Astrocyte of the spinal cord (primary cell): Measurements from ENCODE around the gene CMTM8.

ENCODE experiments used
- DNase-seq: peaks from one replicate; pipeline ENCODE4 v3.0.0; 2011; ENCODE audit warnings: low read depth, low spot score
- H3K4me3 ChIP-seq: 2 replicates; pipeline ENCODE4 v1.5.1; 2011; ENCODE audit warnings: low read depth, mild to moderate bottlenecking, low read length, moderate library complexity
- in situ Hi-C: cut with HindIII; loops from 2 replicates; pipeline ENCODE4 v1.10.0; 2017; ENCODE audit warnings: low sequenced_read_pairs
- TF ChIP-seq, protein P1 (sequence below): IDR thresholded peaks from 2 replicates; pipeline ENCODE4 v1.5.1; 2012; ENCODE audit warnings: low read depth, mild to moderate bottlenecking, low read length, inconsistent platforms

The CMTM8 gene

DNA sequence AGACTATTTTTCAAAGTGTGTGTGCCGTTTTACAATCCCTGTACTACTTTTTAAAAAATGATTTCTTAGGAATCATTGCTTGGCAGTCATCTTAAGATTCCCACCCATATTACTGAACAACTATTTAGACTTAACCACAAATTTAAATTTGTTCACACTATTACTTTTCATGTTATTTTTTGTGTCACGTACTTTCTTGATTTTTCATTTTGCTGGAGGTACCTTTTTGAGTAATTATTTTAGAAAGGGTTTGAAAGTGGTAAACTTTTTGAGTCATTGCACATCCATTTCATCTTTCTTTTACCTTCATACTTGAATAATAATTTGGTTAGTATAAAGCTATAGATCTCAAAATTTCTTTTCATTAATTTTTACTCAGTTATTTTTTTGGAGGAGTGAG lies 16.9 kb downstream of the CMTM8 start:
- no peak for DNase-seq
- TF ChIP-seq, protein P1, sequence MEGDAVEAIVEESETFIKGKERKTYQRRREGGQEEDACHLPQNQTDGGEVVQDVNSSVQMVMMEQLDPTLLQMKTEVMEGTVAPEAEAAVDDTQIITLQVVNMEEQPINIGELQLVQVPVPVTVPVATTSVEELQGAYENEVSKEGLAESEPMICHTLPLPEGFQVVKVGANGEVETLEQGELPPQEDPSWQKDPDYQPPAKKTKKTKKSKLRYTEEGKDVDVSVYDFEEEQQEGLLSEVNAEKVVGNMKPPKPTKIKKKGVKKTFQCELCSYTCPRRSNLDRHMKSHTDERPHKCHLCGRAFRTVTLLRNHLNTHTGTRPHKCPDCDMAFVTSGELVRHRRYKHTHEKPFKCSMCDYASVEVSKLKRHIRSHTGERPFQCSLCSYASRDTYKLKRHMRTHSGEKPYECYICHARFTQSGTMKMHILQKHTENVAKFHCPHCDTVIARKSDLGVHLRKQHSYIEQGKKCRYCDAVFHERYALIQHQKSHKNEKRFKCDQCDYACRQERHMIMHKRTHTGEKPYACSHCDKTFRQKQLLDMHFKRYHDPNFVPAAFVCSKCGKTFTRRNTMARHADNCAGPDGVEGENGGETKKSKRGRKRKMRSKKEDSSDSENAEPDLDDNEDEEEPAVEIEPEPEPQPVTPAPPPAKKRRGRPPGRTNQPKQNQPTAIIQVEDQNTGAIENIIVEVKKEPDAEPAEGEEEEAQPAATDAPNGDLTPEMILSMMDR = no peak
- no peak overlapping the region for H3K4me3 ChIP-seq
- in situ Hi-C loops = no loop called here

DNA sequence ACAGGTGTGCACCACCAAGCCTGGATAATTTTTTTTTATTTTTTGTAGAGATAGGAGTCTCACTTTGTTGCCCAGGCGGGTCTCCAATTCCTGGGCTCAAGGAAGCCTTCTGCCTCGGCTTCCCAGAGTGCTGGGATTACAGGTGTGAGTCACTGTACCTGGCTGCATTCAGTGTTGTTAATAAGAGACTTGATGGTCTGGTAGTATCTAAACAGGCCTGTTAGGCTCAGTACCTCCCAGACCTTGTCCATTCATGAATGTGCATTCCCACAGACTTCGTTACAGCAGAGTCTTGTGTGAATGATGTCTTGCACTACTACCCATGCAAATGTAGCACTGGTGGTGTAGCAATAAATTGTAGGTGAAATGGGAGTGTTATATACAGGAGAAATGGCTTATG lies 17.7 kb downstream of the CMTM8 start:
- H3K4me3 ChIP-seq = no peak overlapping the region
- TF ChIP-seq, protein P1 = no peak
- in situ Hi-C loops = no loop called here
- no peak for DNase-seq

DNA sequence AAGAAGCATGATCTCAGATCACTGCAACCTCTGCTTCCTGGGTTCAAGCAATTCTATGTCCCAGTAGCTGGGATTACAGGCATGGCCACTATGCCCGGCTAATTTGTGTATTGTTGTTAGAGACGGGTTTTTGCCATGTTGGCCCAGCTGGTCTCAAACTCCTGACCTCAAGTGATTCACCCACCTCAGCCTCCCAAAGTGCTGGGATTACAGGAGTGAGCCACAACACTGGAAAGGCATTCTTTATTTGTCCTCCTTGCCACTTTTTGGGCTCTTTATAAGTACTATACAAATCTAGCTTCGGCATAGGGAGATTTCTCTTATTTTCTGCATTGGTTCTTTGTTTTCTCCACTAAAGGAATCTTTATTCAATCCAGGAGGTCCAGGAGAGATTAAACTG lies 18.6 kb downstream of the CMTM8 start:
- in situ Hi-C loops = no loop called here
- DNase-seq = no peak
- H3K4me3 ChIP-seq = no peak overlapping the region
- TF ChIP-seq, protein P1 = no peak

DNA sequence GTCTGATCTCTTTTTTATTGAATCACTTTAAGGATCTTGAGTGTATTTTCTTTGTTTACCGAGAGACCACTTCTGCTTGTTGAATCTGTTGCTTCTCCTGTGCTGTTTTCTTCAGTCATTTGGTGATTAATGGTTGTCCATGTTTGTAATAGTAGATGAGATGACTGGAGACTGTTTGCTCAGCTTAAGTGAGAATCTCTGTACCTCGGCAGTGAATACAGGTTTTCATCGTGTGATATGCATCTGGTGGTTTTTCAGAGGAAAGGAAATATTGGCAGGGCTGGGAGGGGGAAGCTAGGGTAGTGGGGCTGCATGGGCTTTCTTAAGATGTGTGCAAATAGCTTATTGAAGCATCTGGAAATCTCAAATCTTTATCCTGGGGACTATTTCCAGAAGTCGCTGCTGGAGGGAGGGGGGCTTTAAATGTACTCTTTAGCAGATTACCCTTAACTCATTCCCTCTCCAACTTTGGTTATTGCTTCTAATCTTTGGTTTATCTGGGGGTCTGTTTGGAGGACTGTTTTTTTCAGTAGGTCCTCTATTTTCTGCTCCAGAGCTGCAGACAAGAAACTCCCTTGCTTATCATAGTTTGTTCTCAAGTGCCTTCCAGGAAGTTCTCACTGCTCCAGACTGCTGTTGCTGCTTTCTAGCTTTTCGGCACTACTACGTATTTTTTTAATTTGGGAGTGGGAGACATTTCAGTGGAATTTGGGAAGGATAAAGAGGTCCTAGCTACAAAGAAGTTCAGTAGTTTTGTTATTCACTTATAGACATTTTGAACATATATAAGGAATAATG lies 19.4 kb downstream of the CMTM8 start:
- H3K4me3 ChIP-seq = no peak overlapping the region
- DNase-seq = no peak
- in situ Hi-C loops = no loop called here
- TF ChIP-seq, protein P1 = no peak

DNA sequence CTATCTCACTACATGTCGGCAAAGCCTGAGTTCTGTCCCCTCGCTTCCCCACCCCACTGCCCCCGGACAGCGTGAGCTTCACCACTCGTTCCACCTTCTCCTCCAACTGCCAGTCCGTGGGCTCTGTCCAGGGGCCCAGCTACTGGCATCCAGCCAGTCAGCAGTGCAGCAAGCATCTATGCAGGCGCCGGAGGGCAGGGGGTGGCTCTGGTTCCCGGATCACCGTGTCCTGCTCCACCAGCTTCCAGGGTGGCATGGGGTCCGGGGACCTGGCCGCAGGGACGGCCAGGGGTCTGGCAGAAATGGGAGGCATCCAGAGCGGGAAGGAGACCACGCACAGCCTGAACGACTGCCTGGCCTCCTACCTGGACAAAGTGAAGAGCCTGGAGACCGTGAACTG lies 20.4 kb downstream of the CMTM8 start:
- DNase-seq = no peak
- in situ Hi-C loops = no loop called here

DNA sequence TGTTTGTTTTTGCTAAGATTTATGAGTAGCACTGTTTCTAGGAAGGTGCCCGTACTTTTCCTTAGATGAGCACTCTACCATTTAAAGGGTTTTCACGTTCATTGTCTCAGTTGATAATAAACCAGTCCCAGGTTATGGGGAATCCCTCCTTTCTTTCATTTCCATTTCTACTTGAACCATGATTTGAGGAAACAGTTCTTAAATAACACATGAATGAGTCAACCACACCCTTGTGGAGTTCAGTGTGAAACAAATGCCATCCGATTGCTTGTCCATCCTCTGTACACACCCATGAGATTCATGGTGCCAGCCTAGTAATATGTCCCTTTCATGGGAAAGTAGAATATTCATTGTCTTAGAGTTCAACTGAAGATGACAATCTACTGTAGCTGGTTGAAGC lies 23.1 kb downstream of the CMTM8 start:
- TF ChIP-seq, protein P1 = no peak
- DNase-seq = no peak
- in situ Hi-C loops = no loop called here
- H3K4me3 ChIP-seq = no peak overlapping the region

More for the DNA sequence above, 20.4 kb downstream of the CMTM8 start:
- TF ChIP-seq, protein P1 = no peak
- H3K4me3 ChIP-seq = no peak overlapping the region
